Activated naive CD4-positive, alpha-beta T cell treated with Interleukin-2 at 50 U/mL for 16 hours (primary cell): ENCODE data around the gene KCNJ3.
"Not testable (repeated sequence)": the region's sequence is repeated elsewhere in the genome, so short reads cannot be mapped to it uniquely, and the experiment has no call there.

Experiments used
- DNase-seq: peaks from one replicate; pipeline ENCODE4 v3.0.0-alpha.2; 2020

The KCNJ3 gene

GRCh38 chr2:154850532-154850931, 152.0 kb downstream of the KCNJ3 start:
- DNase-seq = no peak

DNA sequence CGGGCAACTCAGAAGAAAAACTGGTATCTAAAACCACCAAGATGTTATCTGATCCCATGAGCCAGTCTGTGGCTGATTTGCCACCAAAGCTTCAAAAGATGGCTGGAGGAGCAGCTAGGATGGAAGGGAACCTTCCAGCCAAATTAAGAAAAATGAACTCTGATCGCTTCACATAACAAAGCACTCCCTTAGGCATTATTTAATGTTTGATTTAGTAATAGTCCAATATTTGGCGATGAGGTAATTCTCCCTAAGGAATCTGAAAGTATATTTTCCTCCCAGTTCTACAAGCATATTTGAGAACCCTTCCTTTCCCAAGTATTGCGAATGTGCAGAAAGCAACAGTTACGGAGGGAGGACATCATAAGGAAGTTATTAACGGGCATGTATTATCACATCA, 156.6 kb downstream of the KCNJ3 start:
- no peak for DNase-seq

DNA sequence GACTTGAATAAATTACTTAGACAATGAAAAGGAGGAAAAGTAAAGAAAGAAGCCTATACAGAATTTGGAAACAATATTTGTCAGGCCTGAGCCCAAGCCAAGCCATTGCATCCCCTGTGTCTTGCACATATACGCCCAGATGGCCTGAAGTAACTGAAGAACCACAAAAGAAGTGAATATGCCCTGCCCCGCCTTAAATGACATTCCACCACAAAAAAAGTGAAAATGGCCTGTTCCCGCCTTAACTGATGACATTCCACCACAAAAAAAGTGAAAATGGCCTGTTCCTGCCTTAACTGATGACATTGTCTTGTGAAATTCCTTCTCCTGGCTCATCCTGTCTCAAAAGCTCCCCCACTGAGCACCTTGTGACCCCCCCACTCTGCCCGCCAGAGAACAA, 168.7 kb downstream of the KCNJ3 start:
- not testable (repeated sequence) for DNase-seq

- no peak for DNase-seq
Observed at GRCh38 chr2:154875999-154876398, 177.5 kb downstream of the KCNJ3 start.

- no peak for DNase-seq
Observed at GRCh38 chr2:154882725-154883124, 184.2 kb downstream of the KCNJ3 start.

- DNase-seq = no peak
Observed at GRCh38 chr2:154886316-154886715, 187.8 kb downstream of the KCNJ3 start.

- DNase-seq = no peak
Observed at GRCh38 chr2:154898269-154898668, 199.8 kb downstream of the KCNJ3 start.

- DNase-seq = no peak
Observed at GRCh38 chr2:154901063-154901462, 202.6 kb downstream of the KCNJ3 start.
